H1 (cell line): ENCODE data around the gene ZNF641. TPM values are rescaled to one million over a fixed set of nuclear protein-coding genes. Genes with fewer than 3 reads are reported as not detected.

Source experiments
- CHD1 ChIP-seq: IDR thresholded peaks from 2 replicates; pipeline ENCODE4 v1.6.1; 2012; ENCODE audit warnings: low read depth, low read length, improper control_type of control experiment
- CHD2 ChIP-seq: IDR thresholded peaks from 2 replicates; pipeline ENCODE4 v1.6.1; 2012; ENCODE audit warnings: low read length, improper control_type of control experiment
- CTBP2 ChIP-seq: IDR thresholded peaks from 2 replicates; pipeline ENCODE4 v1.7.0; 2011; ENCODE audit warnings: borderline replicate concordance, mild to moderate bottlenecking, moderate library complexity, mixed read lengths, low read length; ENCODE audit not compliant: insufficient read depth, insufficient read length
- EZH2 ChIP-seq: fragments of 200-600 bp; sonication (generic); IDR thresholded peaks from 2 replicates; pipeline ENCODE4 v1.7.1; 2012; ENCODE audit warnings: low read depth, mild to moderate bottlenecking, moderate library complexity, low read length, inconsistent platforms; ENCODE audit not compliant: severe bottlenecking
- KDM1A ChIP-seq: fragments of 200-600, 300-600 bp; sonication (generic); IDR thresholded peaks from 2 replicates; pipeline ENCODE4 v1.7.1; 2016; ENCODE audit warnings: mild to moderate bottlenecking, low read length, borderline replicate concordance
- RXRA ChIP-seq: IDR thresholded peaks from 2 replicates; pipeline ENCODE4 v1.6.1; 2011; ENCODE audit warnings: low read depth, mild to moderate bottlenecking, low read length, moderate library complexity; ENCODE audit not compliant: insufficient read depth
- SP1 ChIP-seq: IDR thresholded peaks from 2 replicates; pipeline ENCODE4 v1.6.1; 2011; ENCODE audit warnings: low read depth, low read length
- YY1 ChIP-seq: IDR thresholded peaks from 2 replicates; pipeline ENCODE4 v1.6.1; 2011; ENCODE audit warnings: low read depth, mild to moderate bottlenecking, low read length
- ZNF274 ChIP-seq: IDR thresholded peaks from 2 replicates; pipeline ENCODE4 v1.7.0; 2012; ENCODE audit warnings: low read length, borderline replicate concordance; ENCODE audit errors: extremely low read depth
- polyA plus RNA-seq, 7 experiments: library from polyadenylated mRNA; depleted of rRNA in 3 of 7; stranded (reverse) in 5 of 7; unstranded in 2 of 7; fragments of >200 nt in 5 of 7; fragments of 200-250 nt in 2 of 7; gene quantifications; 1 replicate in 5 of 7; 2 replicates in 1 of 7; 4 replicates in 1 of 7; pipeline versions ENCODE4 v1.2.1 to v1.2.3, GENCODE V29; 2011 to 2013; ENCODE audit warnings: missing spikeins in 2 of 7, mixed read lengths in 2 of 7
- total RNA-seq: library from RNA; stranded (reverse); fragmentation: NEBNext Ultra II Directional; extraction: Animal tissue kit (Norgen Biotek cat#: 25700); gene quantifications from 2 replicates; pipeline ENCODE4 v1.2.1, GENCODE V29; 2021
- TF ChIP-seq, protein P1 (sequence below): fragments of 300-600 bp; sonication (generic); IDR thresholded peaks from 2 replicates; pipeline ENCODE4 v1.7.1; 2012; ENCODE audit warnings: low read length, moderate library complexity, mild to moderate bottlenecking, inconsistent platforms; ENCODE audit not compliant: insufficient replicate concordance

Gene ZNF641
- total and polyA plus RNA-seq, 2 of the 8 experiments (the other 6 are each of a cell fraction or from before 2014, with no cell fraction given) = 2.4 to 6.2 TPM

DNA sequence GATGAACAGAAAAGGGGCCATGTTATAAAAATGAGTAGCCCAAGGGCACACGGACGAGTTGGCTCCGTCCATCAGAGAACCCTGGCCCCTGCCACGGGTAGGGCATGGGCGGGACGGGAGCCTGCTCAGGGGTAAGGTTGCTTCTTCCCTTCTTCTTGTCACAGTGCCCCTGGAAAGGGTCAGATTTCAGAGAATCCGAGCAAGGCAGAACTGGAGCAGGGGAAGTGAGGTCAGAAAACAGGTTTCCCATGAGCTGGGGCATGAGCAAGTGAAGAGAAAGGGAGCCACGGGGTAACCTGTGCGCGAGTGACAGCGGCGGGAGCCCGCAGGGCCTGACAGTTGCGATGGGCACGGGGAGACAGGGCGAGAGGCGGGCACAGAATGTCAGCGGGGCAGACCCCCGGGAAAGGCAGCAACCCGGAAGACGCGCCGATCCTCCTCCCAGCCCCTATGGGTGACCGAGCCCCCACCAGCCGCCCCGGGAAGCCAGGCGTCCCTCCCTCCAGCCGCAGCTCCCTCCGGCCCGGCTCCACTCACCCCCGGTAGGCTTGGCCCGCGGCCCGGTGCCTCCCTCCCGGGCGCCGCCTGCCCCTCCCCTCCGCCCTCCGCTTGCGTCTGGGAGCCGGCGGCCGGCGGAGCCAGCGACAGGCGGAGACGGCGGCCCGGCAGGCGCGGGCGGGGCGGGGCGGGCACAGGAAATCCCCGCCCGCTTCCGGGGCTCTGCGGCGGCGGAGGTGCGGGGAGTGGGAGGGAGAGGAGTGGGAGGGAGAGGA lies at the start of gene ZNF641 (continued):
- TF ChIP-seq, protein P1, sequence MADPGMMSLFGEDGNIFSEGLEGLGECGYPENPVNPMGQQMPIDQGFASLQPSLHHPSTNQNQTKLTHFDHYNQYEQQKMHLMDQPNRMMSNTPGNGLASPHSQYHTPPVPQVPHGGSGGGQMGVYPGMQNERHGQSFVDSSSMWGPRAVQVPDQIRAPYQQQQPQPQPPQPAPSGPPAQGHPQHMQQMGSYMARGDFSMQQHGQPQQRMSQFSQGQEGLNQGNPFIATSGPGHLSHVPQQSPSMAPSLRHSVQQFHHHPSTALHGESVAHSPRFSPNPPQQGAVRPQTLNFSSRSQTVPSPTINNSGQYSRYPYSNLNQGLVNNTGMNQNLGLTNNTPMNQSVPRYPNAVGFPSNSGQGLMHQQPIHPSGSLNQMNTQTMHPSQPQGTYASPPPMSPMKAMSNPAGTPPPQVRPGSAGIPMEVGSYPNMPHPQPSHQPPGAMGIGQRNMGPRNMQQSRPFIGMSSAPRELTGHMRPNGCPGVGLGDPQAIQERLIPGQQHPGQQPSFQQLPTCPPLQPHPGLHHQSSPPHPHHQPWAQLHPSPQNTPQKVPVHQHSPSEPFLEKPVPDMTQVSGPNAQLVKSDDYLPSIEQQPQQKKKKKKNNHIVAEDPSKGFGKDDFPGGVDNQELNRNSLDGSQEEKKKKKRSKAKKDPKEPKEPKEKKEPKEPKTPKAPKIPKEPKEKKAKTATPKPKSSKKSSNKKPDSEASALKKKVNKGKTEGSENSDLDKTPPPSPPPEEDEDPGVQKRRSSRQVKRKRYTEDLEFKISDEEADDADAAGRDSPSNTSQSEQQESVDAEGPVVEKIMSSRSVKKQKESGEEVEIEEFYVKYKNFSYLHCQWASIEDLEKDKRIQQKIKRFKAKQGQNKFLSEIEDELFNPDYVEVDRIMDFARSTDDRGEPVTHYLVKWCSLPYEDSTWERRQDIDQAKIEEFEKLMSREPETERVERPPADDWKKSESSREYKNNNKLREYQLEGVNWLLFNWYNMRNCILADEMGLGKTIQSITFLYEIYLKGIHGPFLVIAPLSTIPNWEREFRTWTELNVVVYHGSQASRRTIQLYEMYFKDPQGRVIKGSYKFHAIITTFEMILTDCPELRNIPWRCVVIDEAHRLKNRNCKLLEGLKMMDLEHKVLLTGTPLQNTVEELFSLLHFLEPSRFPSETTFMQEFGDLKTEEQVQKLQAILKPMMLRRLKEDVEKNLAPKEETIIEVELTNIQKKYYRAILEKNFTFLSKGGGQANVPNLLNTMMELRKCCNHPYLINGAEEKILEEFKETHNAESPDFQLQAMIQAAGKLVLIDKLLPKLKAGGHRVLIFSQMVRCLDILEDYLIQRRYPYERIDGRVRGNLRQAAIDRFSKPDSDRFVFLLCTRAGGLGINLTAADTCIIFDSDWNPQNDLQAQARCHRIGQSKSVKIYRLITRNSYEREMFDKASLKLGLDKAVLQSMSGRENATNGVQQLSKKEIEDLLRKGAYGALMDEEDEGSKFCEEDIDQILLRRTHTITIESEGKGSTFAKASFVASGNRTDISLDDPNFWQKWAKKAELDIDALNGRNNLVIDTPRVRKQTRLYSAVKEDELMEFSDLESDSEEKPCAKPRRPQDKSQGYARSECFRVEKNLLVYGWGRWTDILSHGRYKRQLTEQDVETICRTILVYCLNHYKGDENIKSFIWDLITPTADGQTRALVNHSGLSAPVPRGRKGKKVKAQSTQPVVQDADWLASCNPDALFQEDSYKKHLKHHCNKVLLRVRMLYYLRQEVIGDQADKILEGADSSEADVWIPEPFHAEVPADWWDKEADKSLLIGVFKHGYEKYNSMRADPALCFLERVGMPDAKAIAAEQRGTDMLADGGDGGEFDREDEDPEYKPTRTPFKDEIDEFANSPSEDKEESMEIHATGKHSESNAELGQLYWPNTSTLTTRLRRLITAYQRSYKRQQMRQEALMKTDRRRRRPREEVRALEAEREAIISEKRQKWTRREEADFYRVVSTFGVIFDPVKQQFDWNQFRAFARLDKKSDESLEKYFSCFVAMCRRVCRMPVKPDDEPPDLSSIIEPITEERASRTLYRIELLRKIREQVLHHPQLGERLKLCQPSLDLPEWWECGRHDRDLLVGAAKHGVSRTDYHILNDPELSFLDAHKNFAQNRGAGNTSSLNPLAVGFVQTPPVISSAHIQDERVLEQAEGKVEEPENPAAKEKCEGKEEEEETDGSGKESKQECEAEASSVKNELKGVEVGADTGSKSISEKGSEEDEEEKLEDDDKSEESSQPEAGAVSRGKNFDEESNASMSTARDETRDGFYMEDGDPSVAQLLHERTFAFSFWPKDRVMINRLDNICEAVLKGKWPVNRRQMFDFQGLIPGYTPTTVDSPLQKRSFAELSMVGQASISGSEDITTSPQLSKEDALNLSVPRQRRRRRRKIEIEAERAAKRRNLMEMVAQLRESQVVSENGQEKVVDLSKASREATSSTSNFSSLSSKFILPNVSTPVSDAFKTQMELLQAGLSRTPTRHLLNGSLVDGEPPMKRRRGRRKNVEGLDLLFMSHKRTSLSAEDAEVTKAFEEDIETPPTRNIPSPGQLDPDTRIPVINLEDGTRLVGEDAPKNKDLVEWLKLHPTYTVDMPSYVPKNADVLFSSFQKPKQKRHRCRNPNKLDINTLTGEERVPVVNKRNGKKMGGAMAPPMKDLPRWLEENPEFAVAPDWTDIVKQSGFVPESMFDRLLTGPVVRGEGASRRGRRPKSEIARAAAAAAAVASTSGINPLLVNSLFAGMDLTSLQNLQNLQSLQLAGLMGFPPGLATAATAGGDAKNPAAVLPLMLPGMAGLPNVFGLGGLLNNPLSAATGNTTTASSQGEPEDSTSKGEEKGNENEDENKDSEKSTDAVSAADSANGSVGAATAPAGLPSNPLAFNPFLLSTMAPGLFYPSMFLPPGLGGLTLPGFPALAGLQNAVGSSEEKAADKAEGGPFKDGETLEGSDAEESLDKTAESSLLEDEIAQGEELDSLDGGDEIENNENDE = no peak
- TF ChIP-seq KDM1A (no peak), EZH2 (no peak), CTBP2 (no peak), ZNF274 (no peak), CHD1 (no peak), YY1 (no peak), CHD2 (no peak), RXRA (no peak), SP1 (no peak)
